Measurements from ENCODE around the gene GNL3. TPM values are rescaled to one million over a fixed set of nuclear protein-coding genes. Genes with fewer than 3 reads are reported as not detected.

The GNL3 gene
- total RNA-seq, 1 donor from 2014 or later: 85.9 TPM

GRCh38 chr3:52731590-52731989, 45.8 kb downstream of the GNL3 start:
- Mint-ChIP-seq H3K4me3 (ENCODE audit: low read depth) (no peak overlapping the region), H3K27ac (no peak overlapping the region), H3K9me3 (ENCODE audit: low read depth) (peaks cover 11% of the 10 kb centered on the region), H3K27me3 (no peaks in the 10 kb centered on the region), H3K4me1 (ENCODE audit: low read depth) (no peaks in the 10 kb centered on the region), H3K36me3 (ENCODE audit: insufficient read depth) (peaks cover 72% of the 10 kb centered on the region)
- no peak for TF ChIP-seq CTCF (IDR thresholded peaks at IDR 0.05; ENCODE audit: unreplicated experiment)
- DNase-seq (ENCODE audit: low spot score, unreplicated experiment): no peak

DNA sequence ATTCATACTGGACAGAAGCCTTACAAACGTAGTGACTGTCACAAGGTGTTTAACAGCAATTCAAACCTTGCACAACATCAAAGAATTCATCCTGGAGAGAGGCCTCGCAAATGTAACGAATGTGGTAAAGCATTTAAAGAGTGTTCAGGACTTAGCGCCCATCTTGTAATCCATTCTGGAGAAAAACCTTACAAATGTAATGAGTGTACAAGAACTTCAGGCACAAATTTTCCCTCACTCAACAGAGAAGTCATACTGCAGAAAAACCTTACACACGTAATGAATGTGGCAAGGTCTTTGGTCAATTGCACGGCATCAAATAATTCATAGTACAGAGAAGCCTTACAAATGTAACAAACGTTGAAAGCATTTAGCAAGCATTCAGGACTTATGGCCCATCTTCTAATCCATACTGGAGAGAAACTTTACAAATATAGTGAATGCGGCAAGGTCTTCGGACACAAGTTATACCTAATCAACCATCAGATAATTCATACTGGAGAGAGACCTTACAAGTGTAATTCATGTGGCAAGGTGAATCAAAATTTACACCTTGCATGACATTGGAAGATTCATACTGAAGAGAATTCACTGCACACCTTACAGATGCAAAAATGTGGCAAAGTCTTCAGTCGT, 47.5 kb downstream of the GNL3 start:
- Mint-ChIP-seq H3K4me1 (ENCODE audit: low read depth) (no peaks in the 10 kb centered on the region), H3K9me3 (ENCODE audit: low read depth) (peaks cover 9% of the 10 kb centered on the region), H3K36me3 (ENCODE audit: insufficient read depth) (peaks cover 68% of the 10 kb centered on the region), H3K27me3 (no peaks in the 10 kb centered on the region), H3K27ac (no peak overlapping the region), H3K4me3 (ENCODE audit: low read depth) (no peak overlapping the region)
- TF ChIP-seq CTCF (IDR thresholded peaks at IDR 0.05; ENCODE audit: unreplicated experiment): no peak
- no peak for DNase-seq (ENCODE audit: low spot score, unreplicated experiment)

DNA sequence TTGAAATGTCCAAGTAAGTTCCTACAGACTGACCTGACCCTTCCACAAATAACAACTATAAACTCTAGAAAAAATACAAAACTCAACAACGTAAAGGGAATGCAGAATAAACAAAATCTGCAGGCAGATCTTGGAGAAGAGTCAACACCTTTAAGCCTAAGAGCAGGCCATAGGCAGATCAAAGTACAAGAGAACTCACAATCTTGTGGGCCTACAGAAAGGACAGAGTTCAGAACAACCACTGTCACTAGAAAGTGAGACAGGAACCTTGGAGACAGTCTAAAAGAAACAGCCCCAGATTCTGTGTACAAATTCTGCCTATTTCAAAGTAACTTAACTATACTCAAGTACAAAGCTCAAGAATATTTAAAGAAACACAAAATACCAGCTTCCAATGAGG, 53.9 kb downstream of the GNL3 start:
- no peaks in the 10 kb centered on the region for H3K9me3 Mint-ChIP-seq (ENCODE audit: low read depth)
- H3K4me1 Mint-ChIP-seq (ENCODE audit: low read depth): no peaks in the 10 kb centered on the region
- no peak for DNase-seq (ENCODE audit: low spot score, unreplicated experiment)
- H3K4me3 Mint-ChIP-seq (ENCODE audit: low read depth): no peak overlapping the region
- H3K36me3 Mint-ChIP-seq (ENCODE audit: insufficient read depth): peaks cover 40% of the 10 kb centered on the region
- no peak for TF ChIP-seq CTCF (IDR thresholded peaks at IDR 0.05; ENCODE audit: unreplicated experiment)
- no peak overlapping the region for H3K27ac Mint-ChIP-seq
- no peaks in the 10 kb centered on the region for H3K27me3 Mint-ChIP-seq

- Mint-ChIP-seq H3K4me1 (ENCODE audit: low read depth) (no peaks in the 10 kb centered on the region), H3K4me3 (ENCODE audit: low read depth) (no peak overlapping the region), H3K36me3 (ENCODE audit: insufficient read depth) (peaks cover 40% of the 10 kb centered on the region), H3K27ac (no peak overlapping the region), H3K27me3 (no peaks in the 10 kb centered on the region), H3K9me3 (ENCODE audit: low read depth) (no peaks in the 10 kb centered on the region)
- TF ChIP-seq CTCF (IDR thresholded peaks at IDR 0.05; ENCODE audit: unreplicated experiment): peak; percentile 54
- no peak for DNase-seq (ENCODE audit: low spot score, unreplicated experiment)
These were observed 56.7 kb downstream of the GNL3 start for GRCh38 chr3:52742418-52743041.

DNA sequence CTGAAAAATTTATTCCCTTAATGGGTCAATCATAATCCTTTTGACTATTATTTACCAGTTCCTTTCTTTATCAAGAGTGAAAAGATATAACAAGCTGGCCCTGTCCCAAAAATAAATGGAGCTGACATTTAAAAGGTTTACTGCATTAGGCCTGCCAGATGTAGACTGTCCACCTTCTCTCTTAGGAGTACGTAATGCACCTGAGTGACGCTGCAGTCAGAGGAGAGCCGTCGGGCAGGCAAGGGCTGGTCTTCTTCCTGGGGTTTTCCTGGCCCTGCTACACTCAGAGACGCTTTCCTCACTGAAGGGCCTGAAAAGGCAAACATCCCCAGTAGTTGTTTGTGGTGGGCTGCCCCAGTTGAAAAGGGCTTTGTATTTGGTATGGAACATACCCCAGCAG, 57.3 kb downstream of the GNL3 start:
- TF ChIP-seq CTCF (IDR thresholded peaks at IDR 0.05; ENCODE audit: unreplicated experiment): no peak
- no peak overlapping the region for H3K27ac Mint-ChIP-seq
- no peaks in the 10 kb centered on the region for H3K27me3 Mint-ChIP-seq
- H3K36me3 Mint-ChIP-seq (ENCODE audit: insufficient read depth): peaks cover 40% of the 10 kb centered on the region
- no peak for DNase-seq (ENCODE audit: low spot score, unreplicated experiment)
- H3K4me1 Mint-ChIP-seq (ENCODE audit: low read depth): no peaks in the 10 kb centered on the region
- H3K4me3 Mint-ChIP-seq (ENCODE audit: low read depth): no peak overlapping the region
- H3K9me3 Mint-ChIP-seq (ENCODE audit: low read depth): no peaks in the 10 kb centered on the region
